ENCODE measurements around the gene USP24. TPM values are rescaled to one million over a fixed set of nuclear protein-coding genes. Genes with fewer than 3 reads are reported as not detected.

USP24 gene
- total RNA-seq, 2 donors from 2014 or later: 29.0 to 36.2 TPM

DNA sequence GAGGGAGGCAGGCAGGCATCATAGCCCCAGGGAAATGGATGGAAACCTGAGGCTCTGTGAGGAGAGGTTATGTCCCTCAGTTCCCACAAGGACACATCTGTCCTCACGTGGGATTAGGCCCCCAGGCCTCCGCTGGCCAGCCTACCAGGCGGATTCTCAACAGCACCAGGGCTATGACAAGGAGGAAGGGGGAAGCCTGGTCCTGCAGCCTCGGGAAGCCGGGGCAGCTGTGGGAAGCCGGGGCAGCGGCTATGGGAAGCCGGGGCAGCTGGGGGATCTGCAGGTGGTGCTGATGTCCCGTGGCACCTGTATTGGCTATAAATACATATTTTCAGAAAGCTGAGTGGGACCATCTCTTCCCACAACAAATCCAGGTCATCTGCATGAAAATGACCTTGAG, 196.8 kb downstream of the USP24 start:
- Histone ChIP-seq H3K9me3 (no peaks in the 10 kb centered on the region), H3K27me3 (no peaks in the 10 kb centered on the region), H3K36me3 (no peaks in the 10 kb centered on the region)

More for the DNA sequence above, 196.8 kb downstream of the USP24 start:
- no peak overlapping the region for H3K4me3 ChIP-seq
- DNase-seq (ENCODE audit: low spot score): no peak
- no peaks in the 10 kb centered on the region for H3K4me1 ChIP-seq
- no peak for TF ChIP-seq CTCF (IDR thresholded peaks at IDR 0.05)
- H3K27ac ChIP-seq: no peak overlapping the region

Small RNA genes lying within 50 kb of the gene (microRNA-seq; reads per million reads assigned to microRNA genes)
- 1.4 to 2.8 reads per million in 2 donors for gene MIR4422 (ENCODE audit: borderline number of aligned reads in 2 of 2, borderline replicate concordance in 1 of 2)

Other genes starting within 250 kb of the USP24 start
- not detected for gene TMEM61, start 234.7 kb downstream of the USP24 start, total RNA-seq
- not detected for gene BSND, start 216.4 kb downstream of the USP24 start, total RNA-seq
- under 1 TPM in 1 of 2 donors, not detected in 1; 0.47 TPM for gene PCSK9, start 175.8 kb downstream of the USP24 start, total RNA-seq

Data from right atrium auricular region (tissue), 2 donors.